Trophoblast cell (in vitro differentiated cells and primary cell): ENCODE measurements around the gene TRMU.
"Not testable (repeated sequence)": the region's sequence is repeated elsewhere in the genome, so short reads cannot be mapped to it uniquely, and the experiment has no call there.

Source experiments
- DNase-seq, 2 donors: peaks; one replicate each; pipeline ENCODE4 v3.0.0-alpha.2; 2016
- H2AFZ ChIP-seq: 2 replicates; pipeline ENCODE4 v1.6.1; 2013; ENCODE audit warnings: low read length, moderate library complexity, mild to moderate bottlenecking; ENCODE audit not compliant: insufficient read depth, poor library complexity
- H2AK5ac ChIP-seq: 2 replicates; pipeline ENCODE4 v1.6.1; 2013; ENCODE audit warnings: mild to moderate bottlenecking, low read length
- H2BK120ac ChIP-seq: 2 replicates; pipeline ENCODE4 v1.6.1; 2013; ENCODE audit warnings: low read length, mild to moderate bottlenecking, moderate library complexity; ENCODE audit not compliant: insufficient read depth, poor library complexity
- H2BK12ac ChIP-seq: 2 replicates; pipeline ENCODE4 v1.6.1; 2013; ENCODE audit warnings: mild to moderate bottlenecking, low read length, moderate library complexity
- H2BK5ac ChIP-seq: 2 replicates; pipeline ENCODE4 v1.6.1; 2013; ENCODE audit warnings: low read length, low read depth, moderate library complexity, mild to moderate bottlenecking; ENCODE audit not compliant: poor library complexity
- H3K14ac ChIP-seq: 2 replicates; pipeline ENCODE4 v1.6.1; 2013; ENCODE audit warnings: mild to moderate bottlenecking, low read length
- H3K18ac ChIP-seq: 2 replicates; pipeline ENCODE4 v1.6.1; 2013; ENCODE audit warnings: mild to moderate bottlenecking, low read length
- H3K23ac ChIP-seq: 2 replicates; pipeline ENCODE4 v1.6.1; 2013; ENCODE audit warnings: low read length
- H3K27ac ChIP-seq: 2 replicates; pipeline ENCODE4 v1.5.1; 2013; ENCODE audit warnings: low read depth, mild to moderate bottlenecking, inconsistent platforms, low read length, moderate library complexity
- H3K27me3 ChIP-seq: 2 replicates; pipeline ENCODE4 v1.6.1; 2013; ENCODE audit warnings: inconsistent platforms, mild to moderate bottlenecking, low read length, moderate library complexity; ENCODE audit not compliant: insufficient read depth
- H3K36me3 ChIP-seq, 2 experiments: 1 replicate in 1 of 2; 2 replicates in 1 of 2; pipeline ENCODE4 v1.6.1; 2013; ENCODE audit warnings: low read length in 2 of 2, mild to moderate bottlenecking in 2 of 2, moderate library complexity in 1 of 2; ENCODE audit not compliant: insufficient read depth in 2 of 2, control insufficient read depth in 1 of 2
- H3K4ac ChIP-seq: 2 replicates; pipeline ENCODE4 v1.6.1; 2013; ENCODE audit warnings: low read depth, mild to moderate bottlenecking, low read length, moderate library complexity
- H3K4me1 ChIP-seq, 2 experiments: 1 replicate in 1 of 2; 2 replicates in 1 of 2; pipeline ENCODE4 v1.6.1; 2013; ENCODE audit warnings: low read length in 2 of 2, mild to moderate bottlenecking in 2 of 2, moderate library complexity in 1 of 2; ENCODE audit not compliant: insufficient read depth in 2 of 2, control insufficient read depth in 1 of 2
- H3K4me2 ChIP-seq: 2 replicates; pipeline ENCODE4 v1.6.1; 2013; ENCODE audit warnings: inconsistent platforms, mild to moderate bottlenecking, low read length, moderate library complexity
- H3K4me3 ChIP-seq: 2 replicates; pipeline ENCODE4 v1.5.1; 2013; ENCODE audit warnings: mild to moderate bottlenecking, low read depth, low read length, inconsistent platforms
- H3K79me1 ChIP-seq: one replicate; pipeline ENCODE4 v1.6.1; 2013; ENCODE audit warnings: low read length
- H3K79me2 ChIP-seq: 2 replicates; pipeline ENCODE4 v1.6.1; 2013; ENCODE audit warnings: low read length, mild to moderate bottlenecking; ENCODE audit not compliant: control insufficient read depth, insufficient read depth, poor library complexity
- H3K9ac ChIP-seq: 2 replicates; pipeline ENCODE4 v1.6.1; 2013; ENCODE audit warnings: mild to moderate bottlenecking, low read length
- H3K9me3 ChIP-seq: 2 replicates; pipeline ENCODE4 v1.6.1; 2013; ENCODE audit warnings: low read depth, mild to moderate bottlenecking, control low read depth, inconsistent platforms, low read length; ENCODE audit not compliant: insufficient read depth
- H4K12ac ChIP-seq: 2 replicates; pipeline ENCODE4 v1.6.1; 2013; ENCODE audit warnings: low read depth, mild to moderate bottlenecking, low read length, moderate library complexity
- H4K8ac ChIP-seq: 2 replicates; pipeline ENCODE4 v1.6.1; 2013; ENCODE audit warnings: low read depth, mild to moderate bottlenecking, low read length, moderate library complexity
- H4K91ac ChIP-seq: one replicate; pipeline ENCODE4 v1.6.1; 2013; ENCODE audit warnings: low read depth, mild to moderate bottlenecking, low read length, moderate library complexity
- WGBS: extraction: QIAGEN DNeasy Blood & Tissue Kit; methylation state at CpG from one replicate; pipeline ENCODE4 v1.1.7; 2013; ENCODE audit warnings: missing lambda C conversion rate; ENCODE audit not compliant: insufficient read length, insufficient coverage; ENCODE audit errors: extremely low coverage; 5-methylcytosine and 5-hydroxymethylcytosine counted together

Gene TRMU

GRCh38 chr22:46393873-46394272 is 58.4 kb downstream of the TRMU start:
- H3K4ac ChIP-seq, result no peak overlapping the region
- no peaks in the 10 kb centered on the region for H3K27me3 ChIP-seq
- H3K36me3 ChIP-seq, result peaks cover 20 to 30% of the 10 kb centered on the region in 2 experiments
- H3K27ac ChIP-seq, result no peak overlapping the region
- H3K18ac ChIP-seq, result no peak overlapping the region
- whole genome bisulfite sequencing, result no CpG with 5 or more reads among the region's 14 CpGs
- peaks cover 3% of the 10 kb centered on the region for H3K9me3 ChIP-seq
- H2AFZ ChIP-seq, result no peak overlapping the region
- no peaks in the 10 kb centered on the region for H3K79me1 ChIP-seq
- no peak overlapping the region for H3K9ac ChIP-seq
- no peak overlapping the region for H4K8ac ChIP-seq
- H2BK120ac ChIP-seq, result no peak overlapping the region
- H3K23ac ChIP-seq, result no peak overlapping the region
- no peak overlapping the region for H3K4me2 ChIP-seq
- DNase-seq, result no peak
- no peak overlapping the region for H2AK5ac ChIP-seq
- H2BK5ac ChIP-seq, result no peak overlapping the region
- H3K79me2 ChIP-seq, result no peaks in the 10 kb centered on the region
- H3K4me1 ChIP-seq, result peaks cover 4 to 10% of the 10 kb centered on the region in 2 experiments
- no peak overlapping the region for H3K14ac ChIP-seq
- H3K4me3 ChIP-seq, result no peak overlapping the region
- H2BK12ac ChIP-seq, result no peak overlapping the region
- H4K91ac ChIP-seq, result no peak overlapping the region
- H4K12ac ChIP-seq, result no peak overlapping the region

- no peak overlapping the region for H3K9ac ChIP-seq
Measured at GRCh38 chr22:46394622-46395021, 59.1 kb downstream of the TRMU start.

GRCh38 chr22:46395145-46395544 is 59.6 kb downstream of the TRMU start:
- Histone ChIP-seq H3K36me3 (peaks cover 25 to 33% of the 10 kb centered on the region in 2 experiments), H3K79me2 (no peaks in the 10 kb centered on the region), H3K79me1 (no peaks in the 10 kb centered on the region), H3K18ac (no peak overlapping the region), H3K23ac (no peak overlapping the region), H4K91ac (no peak overlapping the region), H2AK5ac (no peak overlapping the region), H3K4ac (no peak overlapping the region), H4K12ac (no peak overlapping the region), H2BK5ac (no peak overlapping the region), H2AFZ (no peak overlapping the region), H3K4me1 (peaks cover 4 to 9% of the 10 kb centered on the region in 2 experiments), H3K4me2 (no peak overlapping the region), H2BK12ac (no peak overlapping the region), H3K9ac (no peak overlapping the region), H2BK120ac (no peak overlapping the region), H3K27ac (no peak overlapping the region), H3K4me3 (no peak overlapping the region), H3K14ac (no peak overlapping the region), H3K27me3 (no peaks in the 10 kb centered on the region), H4K8ac (no peak overlapping the region), H3K9me3 (peaks cover 3% of the 10 kb centered on the region)
- no CpG with 5 or more reads among the region's 13 CpGs for WGBS
- no peak for DNase-seq

More at GRCh38 chr22:46394622-46395021, 59.1 kb downstream of the TRMU start:
- Histone ChIP-seq H3K4me2 (no peak overlapping the region), H4K12ac (no peak overlapping the region), H3K4ac (no peak overlapping the region), H2BK120ac (no peak overlapping the region), H2BK12ac (no peak overlapping the region), H3K36me3 (peaks cover 23 to 33% of the 10 kb centered on the region in 2 experiments), H4K8ac (no peak overlapping the region), H3K18ac (no peak overlapping the region), H3K4me3 (no peak overlapping the region), H3K9me3 (peaks cover 3% of the 10 kb centered on the region), H3K79me2 (no peaks in the 10 kb centered on the region), H3K23ac (no peak overlapping the region), H3K4me1 (peaks cover 4 to 10% of the 10 kb centered on the region in 2 experiments), H2BK5ac (no peak overlapping the region), H2AK5ac (no peak overlapping the region), H3K27ac (no peak overlapping the region), H2AFZ (no peak overlapping the region), H4K91ac (no peak overlapping the region), H3K79me1 (no peaks in the 10 kb centered on the region), H3K27me3 (no peaks in the 10 kb centered on the region), H3K14ac (no peak overlapping the region)
- no peak for DNase-seq
- no CpG with 5 or more reads among the region's 14 CpGs for WGBS

- H3K36me3 ChIP-seq, result peaks cover 25 to 30% of the 10 kb centered on the region in 2 experiments
- not testable (repeated sequence) for H2BK120ac ChIP-seq, H2BK5ac ChIP-seq, DNase-seq, H3K79me2 ChIP-seq, H3K4me1 ChIP-seq, H2AFZ ChIP-seq, H4K8ac ChIP-seq, H3K27me3 ChIP-seq, H3K27ac ChIP-seq, H3K18ac ChIP-seq, H2BK12ac ChIP-seq, H4K12ac ChIP-seq, H3K79me1 ChIP-seq, H3K14ac ChIP-seq, H3K9ac ChIP-seq, H4K91ac ChIP-seq, H3K9me3 ChIP-seq, H3K4me2 ChIP-seq, H3K23ac ChIP-seq, H2AK5ac ChIP-seq, H3K4me3 ChIP-seq, H3K4ac ChIP-seq
- WGBS, result no CpG with 5 or more reads among the region's 5 CpGs
Measured at GRCh38 chr22:46397049-46397448, 61.5 kb downstream of the TRMU start.
